Measurements from ENCODE around the gene CATSPERB.

CATSPERB gene

GRCh38 chr14:91731986-91732385 lies at the start of gene CATSPERB:
CATSPERB (minus strand) TSS chr14:91732086; CDS start chr14:91729479, 2,607 bp downstream.
- peaks cover 3% of the 10 kb centered on the region for H3K4me1 ChIP-seq (ENCODE audit: control insufficient read depth, low read depth, low read length)
- H3K9me3 ChIP-seq (ENCODE audit: control insufficient read depth, low read depth, low read length): no peaks in the 10 kb centered on the region
- no peaks in the 10 kb centered on the region for H3K27me3 ChIP-seq (ENCODE audit: control insufficient read depth, insufficient read depth, low read length)
- H3K27ac ChIP-seq (ENCODE audit: low read length): no peak within 1 kb of the TSS
- no peaks in the 10 kb centered on the region for H3K36me3 ChIP-seq (ENCODE audit: control insufficient read depth, low read depth, low read length)
- H3K4me3 ChIP-seq (ENCODE audit: low read length): no peak within 1 kb of the TSS
- no peak within 1 kb of the TSS for H3K9ac ChIP-seq (ENCODE audit: low read length)

GRCh38 chr14:91780452-91780851 lies 48.6 kb upstream of the CATSPERB start:
- no peak overlapping the region for H3K9ac ChIP-seq (ENCODE audit: low read length)

GRCh38 chr14:91778217-91778616 lies 46.3 kb upstream of the CATSPERB start:
- no peaks in the 10 kb centered on the region for H3K9me3 ChIP-seq (ENCODE audit: control insufficient read depth, low read depth, low read length)
- no peak overlapping the region for H3K27ac ChIP-seq (ENCODE audit: low read length)
- H3K4me1 ChIP-seq (ENCODE audit: control insufficient read depth, low read depth, low read length): no peaks in the 10 kb centered on the region
- no peak overlapping the region for H3K9ac ChIP-seq (ENCODE audit: low read length)
- H3K27me3 ChIP-seq (ENCODE audit: control insufficient read depth, insufficient read depth, low read length): no peaks in the 10 kb centered on the region
- no peaks in the 10 kb centered on the region for H3K36me3 ChIP-seq (ENCODE audit: control insufficient read depth, low read depth, low read length)
- H3K4me3 ChIP-seq (ENCODE audit: low read length): no peak overlapping the region

More at GRCh38 chr14:91780452-91780851, 48.6 kb upstream of the CATSPERB start:
- Histone ChIP-seq H3K4me3 (ENCODE audit: low read length) (no peak overlapping the region), H3K36me3 (ENCODE audit: control insufficient read depth, low read depth, low read length) (no peaks in the 10 kb centered on the region), H3K27me3 (ENCODE audit: control insufficient read depth, insufficient read depth, low read length) (no peaks in the 10 kb centered on the region), H3K9me3 (ENCODE audit: control insufficient read depth, low read depth, low read length) (no peaks in the 10 kb centered on the region), H3K4me1 (ENCODE audit: control insufficient read depth, low read depth, low read length) (no peaks in the 10 kb centered on the region), H3K27ac (ENCODE audit: low read length) (no peak overlapping the region)

GRCh38 chr14:91774140-91775096 lies 42.5 kb upstream of the CATSPERB start:
- Histone ChIP-seq H3K4me3 (ENCODE audit: low read length) (no peak overlapping the region), H3K9ac (ENCODE audit: low read length) (no peak overlapping the region), H3K4me1 (ENCODE audit: control insufficient read depth, low read depth, low read length) (no peaks in the 10 kb centered on the region), H3K36me3 (ENCODE audit: control insufficient read depth, low read depth, low read length) (no peaks in the 10 kb centered on the region), H3K27me3 (ENCODE audit: control insufficient read depth, insufficient read depth, low read length) (no peaks in the 10 kb centered on the region), H3K27ac (ENCODE audit: low read length) (no peak overlapping the region), H3K9me3 (ENCODE audit: control insufficient read depth, low read depth, low read length) (no peaks in the 10 kb centered on the region)

- H3K27me3 ChIP-seq (ENCODE audit: control insufficient read depth, insufficient read depth, low read length): no peaks in the 10 kb centered on the region
- no peaks in the 10 kb centered on the region for H3K36me3 ChIP-seq (ENCODE audit: control insufficient read depth, low read depth, low read length)
- H3K4me3 ChIP-seq (ENCODE audit: low read length): no peak overlapping the region
- H3K9ac ChIP-seq (ENCODE audit: low read length): no peak overlapping the region
- no peaks in the 10 kb centered on the region for H3K4me1 ChIP-seq (ENCODE audit: control insufficient read depth, low read depth, low read length)
- H3K9me3 ChIP-seq (ENCODE audit: control insufficient read depth, low read depth, low read length): no peaks in the 10 kb centered on the region
- H3K27ac ChIP-seq (ENCODE audit: low read length): no peak overlapping the region
Observed at GRCh38 chr14:91770185-91770584, 38.3 kb upstream of the CATSPERB start.

- Histone ChIP-seq H3K27ac (ENCODE audit: low read length) (no peak overlapping the region), H3K27me3 (ENCODE audit: control insufficient read depth, insufficient read depth, low read length) (no peaks in the 10 kb centered on the region), H3K4me1 (ENCODE audit: control insufficient read depth, low read depth, low read length) (peaks cover 7% of the 10 kb centered on the region), H3K9ac (ENCODE audit: low read length) (no peak overlapping the region), H3K4me3 (ENCODE audit: low read length) (no peak overlapping the region), H3K36me3 (ENCODE audit: control insufficient read depth, low read depth, low read length) (no peaks in the 10 kb centered on the region), H3K9me3 (ENCODE audit: control insufficient read depth, low read depth, low read length) (no peaks in the 10 kb centered on the region)
Observed at GRCh38 chr14:91755570-91756295, 23.8 kb upstream of the CATSPERB start.

- peaks cover 7% of the 10 kb centered on the region for H3K4me1 ChIP-seq (ENCODE audit: control insufficient read depth, low read depth, low read length)
- no peaks in the 10 kb centered on the region for H3K9me3 ChIP-seq (ENCODE audit: control insufficient read depth, low read depth, low read length)
- H3K9ac ChIP-seq (ENCODE audit: low read length): no peak overlapping the region
- H3K27me3 ChIP-seq (ENCODE audit: control insufficient read depth, insufficient read depth, low read length): no peaks in the 10 kb centered on the region
- no peak overlapping the region for H3K27ac ChIP-seq (ENCODE audit: low read length)
- H3K36me3 ChIP-seq (ENCODE audit: control insufficient read depth, low read depth, low read length): no peaks in the 10 kb centered on the region
- no peak overlapping the region for H3K4me3 ChIP-seq (ENCODE audit: low read length)
Observed at GRCh38 chr14:91754819-91755218, 22.9 kb upstream of the CATSPERB start.

GRCh38 chr14:91754185-91754584 lies 22.3 kb upstream of the CATSPERB start:
- H3K27me3 ChIP-seq (ENCODE audit: control insufficient read depth, insufficient read depth, low read length): no peaks in the 10 kb centered on the region
- H3K27ac ChIP-seq (ENCODE audit: low read length): no peak overlapping the region
- no peak overlapping the region for H3K9ac ChIP-seq (ENCODE audit: low read length)
- no peaks in the 10 kb centered on the region for H3K9me3 ChIP-seq (ENCODE audit: control insufficient read depth, low read depth, low read length)
- no peaks in the 10 kb centered on the region for H3K36me3 ChIP-seq (ENCODE audit: control insufficient read depth, low read depth, low read length)
- H3K4me3 ChIP-seq (ENCODE audit: low read length): no peak overlapping the region
- peaks cover 7% of the 10 kb centered on the region for H3K4me1 ChIP-seq (ENCODE audit: control insufficient read depth, low read depth, low read length)

GRCh38 chr14:91753501-91754128 lies 21.7 kb upstream of the CATSPERB start:
- no peak overlapping the region for H3K27ac ChIP-seq (ENCODE audit: low read length)

GRCh38 chr14:91752961-91753360 lies 21.1 kb upstream of the CATSPERB start:
- H3K4me3 ChIP-seq (ENCODE audit: low read length): no peak overlapping the region
- no peaks in the 10 kb centered on the region for H3K9me3 ChIP-seq (ENCODE audit: control insufficient read depth, low read depth, low read length)
- peaks cover 7% of the 10 kb centered on the region for H3K4me1 ChIP-seq (ENCODE audit: control insufficient read depth, low read depth, low read length)
- no peak overlapping the region for H3K9ac ChIP-seq (ENCODE audit: low read length)
- H3K27me3 ChIP-seq (ENCODE audit: control insufficient read depth, insufficient read depth, low read length): no peaks in the 10 kb centered on the region
- H3K36me3 ChIP-seq (ENCODE audit: control insufficient read depth, low read depth, low read length): no peaks in the 10 kb centered on the region
- H3K27ac ChIP-seq (ENCODE audit: low read length): no peak overlapping the region

More at GRCh38 chr14:91753501-91754128, 21.7 kb upstream of the CATSPERB start:
- H3K36me3 ChIP-seq (ENCODE audit: control insufficient read depth, low read depth, low read length): no peaks in the 10 kb centered on the region
- H3K4me1 ChIP-seq (ENCODE audit: control insufficient read depth, low read depth, low read length): peaks cover 7% of the 10 kb centered on the region
- no peaks in the 10 kb centered on the region for H3K27me3 ChIP-seq (ENCODE audit: control insufficient read depth, insufficient read depth, low read length)
- no peak overlapping the region for H3K4me3 ChIP-seq (ENCODE audit: low read length)
- no peak overlapping the region for H3K9ac ChIP-seq (ENCODE audit: low read length)
- H3K9me3 ChIP-seq (ENCODE audit: control insufficient read depth, low read depth, low read length): no peaks in the 10 kb centered on the region

- Histone ChIP-seq H3K4me1 (ENCODE audit: control insufficient read depth, low read depth, low read length) (peaks cover 7% of the 10 kb centered on the region), H3K27ac (ENCODE audit: low read length) (no peak overlapping the region), H3K4me3 (ENCODE audit: low read length) (no peak overlapping the region), H3K9me3 (ENCODE audit: control insufficient read depth, low read depth, low read length) (no peaks in the 10 kb centered on the region), H3K9ac (ENCODE audit: low read length) (no peak overlapping the region), H3K27me3 (ENCODE audit: control insufficient read depth, insufficient read depth, low read length) (no peaks in the 10 kb centered on the region), H3K36me3 (ENCODE audit: control insufficient read depth, low read depth, low read length) (no peaks in the 10 kb centered on the region)
Observed at GRCh38 chr14:91751719-91752118, 19.8 kb upstream of the CATSPERB start.

All from iPS-18a (cell line).